Naive B cell (primary cell): Measurements from ENCODE around the gene MXD3. TPM values are rescaled to one million over a fixed set of nuclear protein-coding genes. Genes with fewer than 3 reads are reported as not detected.
A peak's percentile ranks its signal among the peaks of the same experiment; 100 is the strongest.

Experiments
- ATAC-seq, 2 donors: fragments of 150-1000 bp; cut with Tn5 transposase; 2 replicates each; pipeline ENCODE4 v1.10.0; 2021; ENCODE audit warnings: low read depth in 2 of 2, mild to moderate bottlenecking in 2 of 2, moderate library complexity in 2 of 2
- DNase-seq: peaks from one replicate; pipeline ENCODE4 v3.0.0; 2022
- H3K27ac Mint-ChIP-seq, 6 donors: one replicate each; pipeline ENCODE4 v1.8.0; 2020 to 2022; ENCODE audit warnings: mild to moderate bottlenecking in 6 of 6, mixed read lengths in 6 of 6, moderate library complexity in 5 of 6, inconsistent platforms in 2 of 6
- H3K27me3 Mint-ChIP-seq, 3 donors: one replicate each; pipeline ENCODE4 v1.8.0; 2021 to 2022; ENCODE audit warnings: mixed read lengths in 3 of 3, mild to moderate bottlenecking in 1 of 3
- H3K36me3 Mint-ChIP-seq, 2 donors: one replicate each; pipeline ENCODE4 v1.8.0; 2020 to 2022; ENCODE audit warnings: mixed read lengths in 2 of 2, inconsistent platforms in 1 of 2, mild to moderate bottlenecking in 1 of 2
- H3K4me1 Mint-ChIP-seq, 3 donors: one replicate each; pipeline ENCODE4 v1.8.0; 2020 to 2022; ENCODE audit warnings: mixed read lengths in 3 of 3, inconsistent platforms in 1 of 3, mild to moderate bottlenecking in 1 of 3, moderate library complexity in 1 of 3
- H3K4me3 Mint-ChIP-seq, 8 donors: one replicate each; pipeline ENCODE4 v1.8.0; 2020 to 2022; ENCODE audit warnings: mild to moderate bottlenecking in 8 of 8, mixed read lengths in 8 of 8, moderate library complexity in 8 of 8, inconsistent platforms in 2 of 8
- H3K9me3 Mint-ChIP-seq, 7 donors: one replicate each; pipeline ENCODE4 v1.8.0; 2020 to 2022; ENCODE audit warnings: mixed read lengths in 7 of 7, mild to moderate bottlenecking in 5 of 7, inconsistent platforms in 2 of 7, moderate library complexity in 1 of 7
- polyA plus RNA-seq, 6 donors: library from polyadenylated mRNA; unstranded; fragments of 300-500 nt; fragmentation: Illumina TruSeq; gene quantifications; one replicate each; pipeline ENCODE4 v1.2.3, GENCODE V29; 2021; ENCODE audit warnings: low read depth in 6 of 6

The MXD3 gene
- polyA plus RNA-seq, 6 donors from 2014 or later = 0.52 to 2.3 (median 1.4) TPM

DNA sequence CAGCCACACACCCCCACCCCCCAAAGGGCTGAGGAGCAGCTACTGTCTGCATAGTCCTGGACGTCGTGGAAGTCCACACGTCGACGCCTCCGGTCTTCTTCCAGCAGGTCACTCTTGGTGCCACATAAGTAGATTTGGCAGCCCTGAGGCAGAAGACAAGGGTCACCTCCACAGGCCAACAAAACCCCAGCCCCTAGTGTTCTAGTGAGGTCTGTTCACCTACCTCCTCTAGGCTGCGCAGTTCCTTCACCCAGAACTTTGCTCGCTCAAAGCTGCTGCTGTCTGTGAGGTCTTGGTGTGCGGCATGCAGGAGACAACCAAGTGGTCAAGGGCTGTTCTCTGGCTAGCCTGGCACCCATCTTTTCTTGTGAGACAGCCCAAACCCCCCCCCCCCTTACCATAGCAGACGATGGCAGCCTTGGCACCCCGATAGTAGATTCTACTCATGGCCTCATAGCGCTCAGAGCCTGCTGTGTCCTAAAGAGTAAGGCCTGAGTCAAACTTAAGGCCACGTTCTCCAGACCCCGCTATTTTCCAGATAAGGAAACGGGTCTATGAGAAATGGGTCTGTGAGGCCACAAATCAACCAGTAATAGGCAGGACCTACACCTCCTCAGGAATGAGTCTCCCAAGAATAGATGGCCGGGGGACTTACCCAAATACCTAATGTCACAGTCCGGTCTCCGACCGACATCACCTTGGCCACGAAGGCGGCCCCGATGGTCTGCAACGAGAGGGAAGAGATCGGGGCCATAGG is 9.2 kb downstream of the MXD3 start:
- no peak for DNase-seq
- Mint-ChIP-seq H3K36me3 (peaks cover 0 to 9% of the 10 kb centered on the region in 2 donors), H3K27ac (peak overlapping the region in 5 of 6 donors; percentile 5 to 92 (median 86)), H3K4me3 (peak overlapping the region; percentile 90 to 97 (median 94)), H3K9me3 (no peaks in the 10 kb centered on the region), H3K27me3 (no peaks in the 10 kb centered on the region), H3K4me1 (peaks cover 45 to 77% (median 75%) of the 10 kb centered on the region in 3 donors)
- ATAC-seq = no peak

DNA sequence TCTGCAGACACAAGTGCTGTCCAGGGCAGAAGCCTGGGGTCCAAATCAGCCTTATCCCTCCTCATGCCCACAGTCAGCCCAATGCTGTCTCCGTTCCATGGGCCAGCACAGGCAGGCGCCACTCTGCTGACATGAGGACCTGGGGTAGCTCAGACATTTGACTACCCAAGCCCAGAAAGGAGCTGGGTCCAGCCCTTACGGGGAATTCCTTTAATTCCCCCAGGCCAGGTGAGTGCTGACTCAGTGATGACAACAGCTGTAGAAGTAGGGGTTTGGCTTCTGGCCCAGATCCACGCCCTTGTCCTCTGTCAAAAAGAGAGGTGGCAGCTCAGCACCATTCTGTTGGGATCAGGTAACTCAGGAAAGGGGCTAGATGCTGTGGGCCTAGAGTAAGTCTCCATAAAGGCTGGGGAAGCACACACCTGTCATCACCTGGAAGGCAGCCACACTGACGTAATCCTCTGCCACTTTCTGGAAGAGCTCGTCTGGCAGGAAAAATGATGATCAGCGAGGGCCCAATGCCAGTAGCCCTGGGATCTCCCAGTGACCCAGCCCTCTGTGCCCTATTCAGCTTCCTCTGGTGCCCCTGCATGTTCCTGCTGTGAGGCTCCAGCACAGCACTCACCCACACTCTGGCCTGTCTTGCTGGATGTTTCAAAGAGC is 10.1 kb downstream of the MXD3 start:
- no peaks in the 10 kb centered on the region for H3K9me3 Mint-ChIP-seq
- H3K4me3 Mint-ChIP-seq = peak overlapping the region; percentile 90 to 97 (median 94)
- ATAC-seq (no peak), DNase-seq (no peak)
- H3K4me1 Mint-ChIP-seq = peaks cover 46 to 81% (median 80%) of the 10 kb centered on the region in 3 donors
- no peaks in the 10 kb centered on the region for H3K27me3 Mint-ChIP-seq
- peaks cover 0 to 5% of the 10 kb centered on the region in 2 donors for H3K36me3 Mint-ChIP-seq
- peak overlapping the region in 5 of 6 donors; percentile 38 to 99 (median 81) for H3K27ac Mint-ChIP-seq

GRCh38 chr5:177300951-177301350 is 10.7 kb downstream of the MXD3 start:
- H3K9me3 Mint-ChIP-seq = no peaks in the 10 kb centered on the region
- no peak for ATAC-seq
- peak overlapping the region; percentile 47 to 97 (median 86) for H3K4me3 Mint-ChIP-seq
- peak overlapping the region; percentile 88 to 99 (median 98) for H3K27ac Mint-ChIP-seq
- peaks cover 50 to 85% (median 83%) of the 10 kb centered on the region in 3 donors for H3K4me1 Mint-ChIP-seq
- DNase-seq = no peak
- no peaks in the 10 kb centered on the region for H3K27me3 Mint-ChIP-seq
- H3K36me3 Mint-ChIP-seq = peaks cover 0 to 3% of the 10 kb centered on the region in 2 donors

DNA sequence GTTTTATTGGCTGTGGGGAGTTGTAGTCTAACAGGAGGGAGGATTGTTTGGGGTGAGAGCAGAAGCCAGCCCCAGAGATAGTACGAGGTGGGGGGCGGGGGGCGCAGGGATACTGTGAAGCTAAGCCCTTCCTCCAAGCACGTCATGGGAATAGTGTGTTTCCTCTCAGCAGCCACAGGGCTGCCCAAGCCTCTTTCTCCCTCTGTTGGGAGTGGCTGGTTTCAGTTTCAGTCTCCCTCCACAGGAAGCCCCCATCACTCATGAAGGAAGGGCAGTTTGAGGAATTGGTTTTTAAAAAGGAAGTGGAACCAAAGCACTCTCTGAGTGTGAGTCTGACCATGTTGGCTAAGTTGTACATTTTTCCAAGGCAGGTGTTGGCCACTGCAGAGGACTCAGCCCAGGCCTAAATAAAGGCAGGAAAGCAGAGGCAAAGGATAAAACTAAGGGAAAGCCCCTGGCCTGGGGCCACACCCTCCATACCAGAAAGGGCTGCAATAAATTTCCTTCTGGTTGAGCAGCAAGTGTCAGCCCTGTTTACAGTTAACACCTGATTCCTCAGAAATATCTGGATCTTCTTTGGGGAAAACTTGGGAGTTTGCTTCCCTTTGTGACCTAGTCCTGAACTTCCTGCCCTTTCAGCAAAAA is 11.3 kb downstream of the MXD3 start:
- peak; percentile 76 to 80 for ATAC-seq
- Mint-ChIP-seq H3K36me3 (peaks cover 0 to 3% of the 10 kb centered on the region in 2 donors), H3K27me3 (no peaks in the 10 kb centered on the region), H3K4me3 (peak overlapping the region; percentile 75 to 97 (median 88)), H3K27ac (peak overlapping the region; percentile 88 to 99 (median 98)), H3K4me1 (peaks cover 55 to 86% (median 83%) of the 10 kb centered on the region in 3 donors), H3K9me3 (no peaks in the 10 kb centered on the region)
- DNase-seq = peak; percentile 87

GRCh38 chr5:177299697-177300096 is 12.0 kb downstream of the MXD3 start:
- H3K4me1 Mint-ChIP-seq = peaks cover 54 to 81% (median 81%) of the 10 kb centered on the region in 3 donors
- ATAC-seq (no peak), DNase-seq (no peak)
- H3K36me3 Mint-ChIP-seq = peaks cover 0 to 3% of the 10 kb centered on the region in 2 donors
- H3K4me3 Mint-ChIP-seq = peak overlapping the region; percentile 32 to 97 (median 65)
- no peaks in the 10 kb centered on the region for H3K9me3 Mint-ChIP-seq
- H3K27ac Mint-ChIP-seq = peak overlapping the region; percentile 88 to 99 (median 98)
- H3K27me3 Mint-ChIP-seq = no peaks in the 10 kb centered on the region

- ATAC-seq (no peak), DNase-seq (no peak)
- H3K4me3 Mint-ChIP-seq = peak overlapping the region in 1 of 8 donors; percentile 66
- H3K27me3 Mint-ChIP-seq = no peaks in the 10 kb centered on the region
- H3K27ac Mint-ChIP-seq = peak overlapping the region in 4 of 6 donors; percentile 19 to 88 (median 45)
- peaks cover 0 to 6% of the 10 kb centered on the region in 2 donors for H3K36me3 Mint-ChIP-seq
- H3K4me1 Mint-ChIP-seq = peaks cover 46 to 70% (median 67%) of the 10 kb centered on the region in 3 donors
- H3K9me3 Mint-ChIP-seq = no peaks in the 10 kb centered on the region
Measured at GRCh38 chr5:177297922-177298321, 13.8 kb downstream of the MXD3 start.

DNA sequence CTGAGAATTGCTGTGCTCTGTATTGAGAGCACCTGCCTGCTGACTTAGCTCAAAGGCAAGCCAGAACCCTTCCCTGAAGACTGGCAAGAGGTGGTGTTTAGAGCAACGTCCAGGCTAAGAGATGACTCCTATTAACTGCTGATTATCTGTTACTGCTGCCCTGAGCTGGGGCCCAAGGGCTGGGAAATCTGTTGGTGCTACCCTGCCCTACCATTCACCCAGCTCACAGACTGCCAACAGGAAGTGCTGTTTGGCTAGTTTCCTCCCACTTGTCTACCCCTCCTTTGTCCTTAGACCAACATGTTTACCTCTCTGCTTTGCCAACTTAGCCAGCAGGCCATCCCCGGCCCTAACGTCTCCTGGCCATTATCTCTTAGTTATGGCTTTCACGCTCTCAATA is 15.1 kb downstream of the MXD3 start:
- DNase-seq (no peak), ATAC-seq (peak in 1 of 2 donors; percentile 18)
- Mint-ChIP-seq H3K4me3 (peak overlapping the region; percentile 33 to 87 (median 65)), H3K4me1 (peaks cover 40 to 60% (median 57%) of the 10 kb centered on the region in 3 donors), H3K36me3 (peaks cover 6 to 14% of the 10 kb centered on the region in 2 donors), H3K27ac (peak overlapping the region in 5 of 6 donors; percentile 30 to 94 (median 84)), H3K27me3 (no peaks in the 10 kb centered on the region), H3K9me3 (no peaks in the 10 kb centered on the region)

GRCh38 chr5:177295924-177296323 is 15.8 kb downstream of the MXD3 start:
- H3K36me3 Mint-ChIP-seq = peaks cover 8 to 14% of the 10 kb centered on the region in 2 donors
- no peaks in the 10 kb centered on the region for H3K27me3 Mint-ChIP-seq
- H3K27ac Mint-ChIP-seq = peak overlapping the region; percentile 49 to 94 (median 82)
- no peaks in the 10 kb centered on the region for H3K9me3 Mint-ChIP-seq
- no peak for DNase-seq
- no peak for ATAC-seq
- peak overlapping the region in 6 of 8 donors; percentile 35 to 87 (median 70) for H3K4me3 Mint-ChIP-seq
- peaks cover 40 to 58% (median 54%) of the 10 kb centered on the region in 3 donors for H3K4me1 Mint-ChIP-seq

- Mint-ChIP-seq H3K4me1 (peaks cover 30 to 50% (median 48%) of the 10 kb centered on the region in 3 donors), H3K9me3 (no peaks in the 10 kb centered on the region), H3K36me3 (peaks cover 8 to 11% of the 10 kb centered on the region in 2 donors), H3K27ac (peak overlapping the region in 3 of 6 donors; percentile 52 to 79 (median 56)), H3K27me3 (no peaks in the 10 kb centered on the region), H3K4me3 (peak overlapping the region in 3 of 8 donors; percentile 50 to 80 (median 76))
- ATAC-seq (no peak), DNase-seq (no peak)
Measured at GRCh38 chr5:177294632-177295031, 17.1 kb downstream of the MXD3 start.

DNA sequence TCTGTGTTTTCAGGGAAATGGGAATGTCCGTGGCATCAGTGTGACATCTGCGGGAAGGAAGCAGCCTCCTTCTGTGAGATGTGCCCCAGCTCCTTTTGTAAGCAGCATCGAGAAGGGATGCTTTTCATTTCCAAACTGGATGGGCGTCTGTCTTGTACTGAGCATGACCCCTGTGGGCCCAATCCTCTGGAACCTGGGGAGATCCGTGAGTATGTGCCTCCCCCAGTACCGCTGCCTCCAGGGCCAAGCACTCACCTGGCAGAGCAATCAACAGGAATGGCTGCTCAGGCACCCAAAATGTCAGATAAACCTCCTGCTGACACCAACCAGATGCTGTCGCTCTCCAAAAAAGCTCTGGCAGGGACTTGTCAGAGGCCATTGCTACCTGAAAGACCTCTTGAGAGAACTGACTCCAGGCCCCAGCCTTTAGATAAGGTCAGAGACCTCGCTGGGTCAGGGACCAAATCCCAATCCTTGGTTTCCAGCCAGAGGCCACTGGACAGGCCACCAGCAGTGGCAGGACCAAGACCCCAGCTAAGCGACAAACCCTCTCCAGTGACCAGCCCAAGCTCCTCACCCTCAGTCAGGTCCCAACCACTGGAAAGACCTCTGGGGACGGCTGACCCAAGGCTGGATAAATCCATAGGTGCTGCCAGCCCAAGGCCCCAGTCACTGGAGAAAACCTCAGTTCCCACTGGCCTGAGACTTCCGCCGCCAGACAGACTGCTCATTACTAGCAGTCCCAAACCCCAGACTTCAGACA is 17.7 kb downstream of the MXD3 start:
- Mint-ChIP-seq H3K4me3 (peak overlapping the region in 1 of 8 donors; percentile 76), H3K36me3 (peaks cover 8 to 15% of the 10 kb centered on the region in 2 donors), H3K27ac (peak overlapping the region in 1 of 6 donors; percentile 79), H3K4me1 (peaks cover 32 to 43% (median 42%) of the 10 kb centered on the region in 3 donors), H3K9me3 (no peaks in the 10 kb centered on the region), H3K27me3 (no peaks in the 10 kb centered on the region)
- no peak for DNase-seq
- no peak for ATAC-seq

- Mint-ChIP-seq H3K4me3 (no peak overlapping the region), H3K27me3 (no peaks in the 10 kb centered on the region), H3K27ac (peak overlapping the region in 3 of 6 donors; percentile 16 to 47 (median 23)), H3K36me3 (peaks cover 13 to 19% of the 10 kb centered on the region in 2 donors), H3K4me1 (peaks cover 26 to 33% (median 32%) of the 10 kb centered on the region in 3 donors), H3K9me3 (no peaks in the 10 kb centered on the region)
- ATAC-seq (no peak), DNase-seq (no peak)
Measured at GRCh38 chr5:177291735-177292134, 20.0 kb downstream of the MXD3 start.

GRCh38 chr5:177290816-177291596 is 20.7 kb downstream of the MXD3 start:
- ATAC-seq = peak; percentile 65 to 66
- Mint-ChIP-seq H3K4me3 (peak overlapping the region in 4 of 8 donors; percentile 2 to 35 (median 32)), H3K36me3 (peaks cover 17 to 21% of the 10 kb centered on the region in 2 donors), H3K9me3 (no peaks in the 10 kb centered on the region), H3K27me3 (no peaks in the 10 kb centered on the region), H3K27ac (peak overlapping the region in 4 of 6 donors; percentile 57 to 70 (median 62)), H3K4me1 (peaks cover 19 to 25% (median 25%) of the 10 kb centered on the region in 3 donors)
- DNase-seq = no peak
